ENCODE results near the gene ADGRG2.

- no peak for TF ChIP-seq GATA2 (IDR thresholded peaks at IDR 0.05; ENCODE audit: low read depth, low read length)
- no peak for TF ChIP-seq GATA3 (IDR thresholded peaks at IDR 0.05; ENCODE audit: low read depth, low read length)
Observed at GRCh38 chrX:19168609-19169008, 46.3 kb upstream of the ADGRG2 start.
